ENCODE results near the gene SPATA6L.
"Not testable (repeated sequence)": the region's sequence is repeated elsewhere in the genome, so short reads cannot be mapped to it uniquely, and the experiment has no call there.

The SPATA6L gene

GRCh38 chr9:4671737-4672136 is 5.5 kb upstream of the SPATA6L start:
- DNase-seq = no peak

GRCh38 chr9:4670591-4670990 is 4.3 kb upstream of the SPATA6L start:
- no peak for DNase-seq

GRCh38 chr9:4669890-4670289 is 3.6 kb upstream of the SPATA6L start:
- no peak for DNase-seq

GRCh38 chr9:4668604-4669003 is 2.3 kb upstream of the SPATA6L start:
- DNase-seq = no peak

DNA sequence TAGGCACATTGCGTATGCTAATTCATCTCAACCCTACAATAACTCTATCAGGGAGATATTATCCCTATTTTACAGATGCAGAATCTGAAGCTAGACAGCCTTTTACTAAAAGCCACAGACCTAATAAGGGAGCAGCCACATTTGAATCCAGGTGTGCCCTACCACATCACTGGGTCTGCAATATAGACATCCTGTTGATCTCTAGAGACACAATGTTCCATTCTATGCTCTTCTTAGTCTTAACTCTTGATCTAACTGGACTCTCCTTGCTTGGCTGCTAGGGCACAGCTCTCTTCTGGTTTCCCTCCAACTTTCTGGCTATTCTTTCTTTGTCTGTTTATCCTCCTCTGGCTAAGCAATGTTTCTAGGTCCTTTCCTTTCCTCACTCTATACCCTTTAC is 1.4 kb upstream of the SPATA6L start:
- no peak for DNase-seq

- no peak for DNase-seq
These were observed 923 bp downstream of the SPATA6L start for GRCh38 chr9:4665357-4665756.

DNA sequence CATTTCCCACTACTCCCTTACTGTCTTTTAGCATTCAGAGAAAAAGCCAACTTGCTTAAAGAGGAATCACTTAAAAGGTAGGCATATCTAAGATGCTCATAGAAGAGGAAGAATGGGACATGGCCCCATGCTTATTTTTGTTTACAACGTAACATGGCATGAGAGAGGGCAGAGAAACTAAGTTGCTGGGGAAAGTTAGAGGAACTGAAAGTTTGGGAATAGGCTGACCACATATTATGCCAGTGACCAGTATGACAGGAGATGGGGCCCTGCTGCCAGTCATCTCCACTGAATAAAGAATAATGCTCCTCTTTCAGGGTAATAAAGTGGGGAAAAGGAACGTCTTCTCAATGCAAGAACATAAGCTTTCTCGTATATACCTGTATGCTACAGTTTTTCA is 2.3 kb downstream of the SPATA6L start:
- DNase-seq = no peak

- no peak for DNase-seq
These were observed 3.1 kb downstream of the SPATA6L start for GRCh38 chr9:4662989-4663792.

- DNase-seq = peak in 1 of 2 experiments; percentile 51
These were observed 3.9 kb downstream of the SPATA6L start, which contains the start of gene PLPP6 for GRCh38 chr9:4662108-4662988. PLPP6 (plus strand) TSS chr9:4662294; CDS start chr9:4662376, 82 bp downstream.

DNA sequence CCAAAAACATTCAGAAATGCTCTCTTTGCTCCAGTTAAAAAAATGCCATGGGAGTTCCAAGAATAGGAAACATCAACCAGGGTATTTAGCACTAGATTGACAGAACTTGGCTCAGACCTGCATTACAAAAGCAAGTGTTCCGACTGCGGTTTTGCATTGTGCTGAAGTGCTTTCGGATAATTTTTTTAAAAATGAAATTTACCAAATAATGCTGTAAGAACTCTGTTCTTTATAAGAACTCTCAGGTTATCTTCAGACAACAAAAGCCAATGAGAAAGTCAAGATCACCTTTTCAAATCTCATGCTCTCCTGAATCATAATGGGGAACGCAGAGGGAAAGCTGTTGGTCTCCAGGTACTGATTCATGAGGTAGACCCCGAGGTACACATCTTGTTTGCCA is 4.7 kb downstream of the SPATA6L start:
- DNase-seq = no peak

GRCh38 chr9:4661165-4661564 is 5.1 kb downstream of the SPATA6L start:
- DNase-seq = no peak

- DNase-seq = not testable (repeated sequence)
These were observed 5.6 kb downstream of the SPATA6L start for GRCh38 chr9:4660665-4661064.

DNA sequence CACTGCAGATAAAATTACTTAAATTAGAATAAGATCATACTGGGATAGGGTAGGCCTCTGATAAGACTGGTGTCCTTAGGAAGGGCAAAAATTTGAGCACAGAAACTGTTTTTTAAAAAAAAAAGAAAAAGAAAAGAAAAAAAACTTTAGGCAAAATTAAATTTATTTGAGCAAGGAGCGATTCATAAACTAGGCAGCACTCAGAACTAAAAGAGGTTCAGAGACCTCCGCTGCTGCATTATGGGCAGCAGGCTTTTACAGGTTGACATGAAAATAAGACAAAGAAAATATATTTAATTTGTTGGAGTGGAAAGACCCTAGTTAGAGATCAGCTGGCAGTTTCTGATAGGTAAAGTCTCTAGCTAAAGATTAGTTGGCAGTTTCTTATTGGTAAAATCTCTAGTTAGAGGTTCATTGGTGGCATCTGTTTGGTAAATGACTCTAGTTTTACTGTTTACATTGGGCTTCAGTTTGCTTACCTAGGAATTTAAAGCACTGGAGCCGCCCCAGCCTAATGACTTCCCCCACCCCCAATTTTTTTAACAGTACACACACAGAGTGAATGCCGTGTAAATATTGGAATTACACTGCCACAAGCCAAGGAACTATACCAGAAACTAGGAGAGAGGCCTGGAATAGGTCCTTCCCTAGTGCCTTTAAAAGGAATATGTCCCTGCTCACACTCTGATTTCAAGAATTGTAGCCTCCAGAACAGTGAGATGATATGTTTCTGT is 8.7 kb downstream of the SPATA6L start:
- DNase-seq = no peak

DNA sequence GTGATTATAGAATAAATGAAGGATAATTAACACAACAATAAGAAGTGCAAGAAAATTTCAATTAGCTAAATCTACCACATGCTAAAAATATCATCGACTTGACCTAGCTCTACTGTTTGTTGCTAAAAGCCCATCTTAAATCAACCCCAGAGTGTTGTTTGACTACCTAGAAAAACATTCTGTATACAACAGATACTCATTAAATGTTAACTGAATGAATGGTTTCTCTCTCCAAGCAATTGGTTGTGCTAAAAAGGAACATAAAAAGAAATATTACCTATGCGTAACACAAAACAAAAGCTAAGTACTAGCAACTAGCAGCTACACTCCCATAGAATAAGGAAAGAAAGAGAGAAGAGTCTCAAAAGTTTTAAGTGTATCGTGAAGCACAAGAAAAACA is 9.7 kb downstream of the SPATA6L start:
- no peak for DNase-seq

- DNase-seq = not testable (repeated sequence)
These were observed 10.1 kb downstream of the SPATA6L start for GRCh38 chr9:4656196-4656595.

GRCh38 chr9:4654538-4654937 is 11.7 kb downstream of the SPATA6L start:
- no peak for DNase-seq

DNA sequence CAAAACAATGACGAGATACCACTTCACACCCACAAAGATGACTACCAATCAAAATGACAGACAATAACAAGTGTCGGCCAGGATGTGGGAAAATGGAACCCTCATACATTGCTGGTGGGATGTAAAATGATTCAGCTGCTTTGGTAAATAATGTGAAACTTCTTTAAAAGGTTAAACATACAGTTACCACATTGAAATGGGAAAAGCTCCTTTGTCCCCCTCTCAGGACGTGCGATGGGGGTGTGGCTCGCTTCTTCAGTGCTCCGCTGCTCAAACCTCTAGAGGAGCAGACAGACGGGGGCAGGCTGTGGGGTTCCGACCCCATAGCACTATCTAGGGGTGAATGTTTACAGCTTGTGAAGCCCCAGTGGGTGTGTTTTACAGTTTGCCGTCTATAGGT is 12.2 kb downstream of the SPATA6L start:
- no peak for DNase-seq

DNA sequence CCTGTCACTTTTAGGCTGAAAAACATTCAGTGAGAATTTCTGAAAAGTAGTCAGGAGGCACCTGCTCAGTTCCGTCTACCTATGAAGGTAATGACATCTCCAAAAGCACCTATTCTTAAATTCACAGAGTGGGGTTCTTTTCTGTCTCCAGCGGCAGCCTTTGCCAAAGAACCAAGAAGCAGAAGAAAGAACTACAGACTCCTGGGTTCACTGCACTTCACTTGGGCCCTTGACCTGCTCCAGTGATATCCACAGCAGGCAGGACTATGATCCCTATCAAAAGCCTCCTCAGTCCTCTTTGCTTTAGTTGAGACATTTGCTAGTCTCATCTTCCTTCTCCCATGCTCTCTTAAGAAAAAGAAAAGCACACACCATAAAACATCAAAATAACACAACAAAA is 23.9 kb downstream of the SPATA6L start:
- DNase-seq = no peak

DNA sequence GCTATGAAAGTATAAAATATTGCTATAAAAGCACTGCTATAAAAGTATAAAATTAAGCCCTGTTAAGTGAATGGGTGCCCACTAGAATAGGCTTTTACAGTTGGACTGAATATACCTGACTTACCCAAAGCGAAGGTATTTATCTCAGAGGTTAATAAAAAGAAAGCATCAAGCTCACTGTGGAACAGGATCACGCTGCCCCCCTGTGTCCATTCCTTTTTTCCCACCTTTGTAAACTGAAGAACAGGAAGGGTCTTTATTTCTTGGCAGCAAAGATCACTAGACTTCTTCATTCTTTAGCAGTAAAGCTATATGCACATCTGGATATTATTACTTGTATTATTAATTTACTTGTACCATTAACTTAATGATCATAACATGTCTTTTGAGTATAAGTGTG is 26.3 kb downstream of the SPATA6L start:
- no peak for DNase-seq

GRCh38 chr9:4639420-4639819 is 26.9 kb downstream of the SPATA6L start:
- DNase-seq = no peak

GRCh38 chr9:4638968-4639367 is 27.3 kb downstream of the SPATA6L start:
- no peak for DNase-seq

GRCh38 chr9:4630836-4631235 is 35.4 kb downstream of the SPATA6L start:
- no peak for DNase-seq

GRCh38 chr9:4622016-4622415 is 44.3 kb downstream of the SPATA6L start:
- DNase-seq = no peak

All from SW 1271 (cell line).